ENCODE measurements around the gene PLSCR2.
"Not testable (repeated sequence)": the region's sequence is repeated elsewhere in the genome, so short reads cannot be mapped to it uniquely, and the experiment has no call there.

The PLSCR2 gene

GRCh38 chr3:146476094-146476740, 6.9 kb upstream of the PLSCR2 start:
- DNase-seq = no peak

GRCh38 chr3:146474976-146475375, 5.6 kb upstream of the PLSCR2 start:
- not testable (repeated sequence) for DNase-seq

- no peak for DNase-seq
Measured at GRCh38 chr3:146473726-146474125, 4.4 kb upstream of the PLSCR2 start.

- no peak for DNase-seq
Measured at GRCh38 chr3:146472611-146473010, 3.2 kb upstream of the PLSCR2 start.

- DNase-seq = no peak
Measured at GRCh38 chr3:146471012-146471411, 1.7 kb upstream of the PLSCR2 start.

- DNase-seq = no peak
Measured at GRCh38 chr3:146470425-146470990, 1.1 kb upstream of the PLSCR2 start.

GRCh38 chr3:146468671-146469149, 651 bp downstream of the PLSCR2 start:
- no peak for DNase-seq

GRCh38 chr3:146468234-146468633, 1.1 kb downstream of the PLSCR2 start:
- no peak for DNase-seq

GRCh38 chr3:146466604-146467003, 2.8 kb downstream of the PLSCR2 start:
- DNase-seq = no peak

GRCh38 chr3:146465693-146466465, 3.5 kb downstream of the PLSCR2 start:
- no peak for DNase-seq

- DNase-seq = no peak
Measured at GRCh38 chr3:146464783-146465182, 4.6 kb downstream of the PLSCR2 start.

GRCh38 chr3:146464005-146464595, 5.3 kb downstream of the PLSCR2 start:
- no peak for DNase-seq

- no peak for DNase-seq
Measured at GRCh38 chr3:146454796-146455195, 14.6 kb downstream of the PLSCR2 start.

GRCh38 chr3:146449613-146450012, 19.7 kb downstream of the PLSCR2 start:
- no peak for DNase-seq

GRCh38 chr3:146449076-146449475, 20.3 kb downstream of the PLSCR2 start:
- DNase-seq = no peak

- no peak for DNase-seq
Measured at GRCh38 chr3:146446026-146446425, 23.3 kb downstream of the PLSCR2 start.

- DNase-seq = not testable (repeated sequence)
Measured at GRCh38 chr3:146440310-146440709, 29.1 kb downstream of the PLSCR2 start.

GRCh38 chr3:146432066-146432465, 37.3 kb downstream of the PLSCR2 start:
- no peak for DNase-seq

- DNase-seq = no peak
Measured at GRCh38 chr3:146431240-146431639, 38.1 kb downstream of the PLSCR2 start.

GRCh38 chr3:146425341-146425740, 44.0 kb downstream of the PLSCR2 start:
- no peak for DNase-seq

GRCh38 chr3:146421819-146422759, 47.3 kb downstream of the PLSCR2 start:
- no peak for DNase-seq

GRCh38 chr3:146416366-146416765, 53.0 kb downstream of the PLSCR2 start:
- DNase-seq = no peak

All from DMS79 (cell line).